Panc1 (cell line): ENCODE results near the gene EDRF1. TPM values are rescaled to one million over a fixed set of nuclear protein-coding genes. Genes with fewer than 3 reads are reported as not detected.
A peak's percentile ranks its signal among the peaks of the same experiment; 100 is the strongest.
"Not testable (repeated sequence)": the region's sequence is repeated elsewhere in the genome, so short reads cannot be mapped to it uniquely, and the experiment has no call there.

Source experiments
- ATAC-seq: fragments of 200-7000 bp; cut with Tn5 transposase; 2 replicates; pipeline ENCODE4 v1.9.1; 2020; ENCODE audit warnings: mild to moderate bottlenecking, moderate library complexity
- BruUV-seq: library from RNA; stranded (reverse); fragments of 400-500 nt; replicated peaks from 2 replicates; lab custom pipeline; 2021; lab: Mats Ljungman, UMichigan
- CTCF ChIA-PET: fragments of 300-600 bp; sonication (Branson Sonifier 250); formaldehyde crosslinking; loops from one replicate; lab custom pipeline; 2022; ENCODE audit warnings: antibody characterized with exemption; lab: Charles Lee
- POLR2A ChIA-PET: fragments of 300-600 bp; sonication (Branson Sonifier 250); formaldehyde crosslinking; loops from one replicate; lab custom pipeline; 2022; ENCODE audit warnings: antibody characterized with exemption; lab: Charles Lee
- DNase-seq: peaks from one replicate; pipeline ENCODE4 v3.0.0-alpha.2; 2010; ENCODE audit warnings: low read depth, low spot score
- H3K27ac ChIP-seq: 2 replicates; pipeline ENCODE4 v1.5.1; 2011; ENCODE audit warnings: mild to moderate bottlenecking, low read length, inconsistent platforms
- H3K27me3 ChIP-seq: fragments of 200-500 bp; sonication (Bioruptor generic); 2 replicates; pipeline ENCODE4 v1.6.0; 2014; ENCODE audit warnings: low read length, inconsistent platforms; ENCODE audit not compliant: control insufficient read depth, insufficient read depth
- H3K36me3 ChIP-seq: fragments of 200-500 bp; sonication (Bioruptor generic); 2 replicates; pipeline ENCODE4 v1.5.1; 2014; ENCODE audit warnings: inconsistent platforms, mild to moderate bottlenecking, low read length, moderate library complexity; ENCODE audit not compliant: control insufficient read depth, insufficient read depth
- H3K4me1 ChIP-seq: 2 replicates; pipeline ENCODE4 v1.5.1; 2011; ENCODE audit warnings: inconsistent platforms, mild to moderate bottlenecking, low read length, moderate library complexity; ENCODE audit not compliant: control insufficient read depth, insufficient read depth
- H3K4me3 ChIP-seq, 2 experiments: 2 replicates each; pipeline ENCODE4 v1.5.1; 2011 to 2012; ENCODE audit warnings: low read depth in 2 of 2, low read length in 2 of 2, mild to moderate bottlenecking in 2 of 2, inconsistent platforms in 1 of 2, moderate library complexity in 1 of 2
- H3K9me3 ChIP-seq: fragments of 200-500 bp; sonication (Bioruptor generic); 2 replicates; pipeline ENCODE4 v1.5.1; 2014; ENCODE audit warnings: low read depth, mild to moderate bottlenecking, inconsistent platforms, low read length, moderate library complexity; ENCODE audit not compliant: control insufficient read depth, insufficient read depth
- POLR2AphosphoS5 ChIP-seq: IDR thresholded peaks from 2 replicates; pipeline ENCODE4 v1.6.1; 2012; ENCODE audit warnings: mild to moderate bottlenecking, low read depth, low read length, moderate library complexity
- SIN3A ChIP-seq: IDR thresholded peaks from 2 replicates; pipeline ENCODE4 v1.6.1; 2012; ENCODE audit warnings: low read depth, mild to moderate bottlenecking, low read length, moderate library complexity, borderline replicate concordance; ENCODE audit not compliant: insufficient read depth
- TCF7L2 ChIP-seq: IDR thresholded peaks from 2 replicates; pipeline ENCODE4 v1.6.1; 2011; ENCODE audit warnings: mild to moderate bottlenecking, low read depth, low read length, inconsistent platforms
- in situ Hi-C: cut with HindIII; loops from 2 replicates; pipeline ENCODE4 v1.10.0; 2016; ENCODE audit warnings: low sequenced_read_pairs, low pct_unique_long_range_greater_than_20kb
- intact Hi-C: fragments of 100-400 bp; cut with micrococcal nuclease; formaldehyde crosslinking; loops from one replicate; pipeline ENCODE4 v1.10.0; 2022; ENCODE audit not compliant: unreplicated experiment
- total RNA-seq: library from RNA; stranded (reverse); gene quantifications from one replicate; pipeline ENCODE4 v1.2.1, GENCODE V29; 2021; ENCODE audit not compliant: unreplicated experiment
- TF ChIP-seq, protein P1 (sequence below): fragments of 450-650 bp; IDR thresholded peaks from 2 replicates; pipeline ENCODE4 v1.5.1; 2017; ENCODE audit warnings: mild to moderate bottlenecking
- TF ChIP-seq, protein P2 (sequence below), 2 experiments: IDR thresholded peaks; 2 replicates each; pipeline ENCODE4 v1.6.1; 2011 to 2012; ENCODE audit warnings: low read depth in 2 of 2, control low read depth in 1 of 2, low read length in 1 of 2, mild to moderate bottlenecking in 1 of 2, moderate library complexity in 1 of 2; ENCODE audit not compliant: insufficient read depth in 1 of 2

EDRF1 gene
- total RNA-seq, 1 experiment from 2014 or later, result 36.3 TPM

- in situ Hi-C loops (no loop called here), intact Hi-C loops (no loop called here)
- ChIA-PET POLR2A (no interaction called here), CTCF (no interaction called here)
- Histone ChIP-seq H3K27ac (no peak overlapping the region), H3K36me3 (no peaks in the 10 kb centered on the region), H3K27me3 (no peaks in the 10 kb centered on the region), H3K9me3 (no peaks in the 10 kb centered on the region), H3K4me3 (no peak overlapping the region), H3K4me1 (0 out of 2 replicates have a peak, but pooled peaks cover 8% of the 10 kb centered on the region)
- no peak for TF ChIP-seq POLR2AphosphoS5
- TF ChIP-seq SIN3A, result no peak
- TF ChIP-seq, protein P1, sequence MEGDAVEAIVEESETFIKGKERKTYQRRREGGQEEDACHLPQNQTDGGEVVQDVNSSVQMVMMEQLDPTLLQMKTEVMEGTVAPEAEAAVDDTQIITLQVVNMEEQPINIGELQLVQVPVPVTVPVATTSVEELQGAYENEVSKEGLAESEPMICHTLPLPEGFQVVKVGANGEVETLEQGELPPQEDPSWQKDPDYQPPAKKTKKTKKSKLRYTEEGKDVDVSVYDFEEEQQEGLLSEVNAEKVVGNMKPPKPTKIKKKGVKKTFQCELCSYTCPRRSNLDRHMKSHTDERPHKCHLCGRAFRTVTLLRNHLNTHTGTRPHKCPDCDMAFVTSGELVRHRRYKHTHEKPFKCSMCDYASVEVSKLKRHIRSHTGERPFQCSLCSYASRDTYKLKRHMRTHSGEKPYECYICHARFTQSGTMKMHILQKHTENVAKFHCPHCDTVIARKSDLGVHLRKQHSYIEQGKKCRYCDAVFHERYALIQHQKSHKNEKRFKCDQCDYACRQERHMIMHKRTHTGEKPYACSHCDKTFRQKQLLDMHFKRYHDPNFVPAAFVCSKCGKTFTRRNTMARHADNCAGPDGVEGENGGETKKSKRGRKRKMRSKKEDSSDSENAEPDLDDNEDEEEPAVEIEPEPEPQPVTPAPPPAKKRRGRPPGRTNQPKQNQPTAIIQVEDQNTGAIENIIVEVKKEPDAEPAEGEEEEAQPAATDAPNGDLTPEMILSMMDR, result no peak
- no peak for TF ChIP-seq TCF7L2
- ATAC-seq, result no peak
- no TSS peak for BruUV-seq
- DNase-seq, result no peak
Measured at GRCh38 chr10:125693524-125693847, 26.0 kb upstream of the EDRF1 start.

DNA sequence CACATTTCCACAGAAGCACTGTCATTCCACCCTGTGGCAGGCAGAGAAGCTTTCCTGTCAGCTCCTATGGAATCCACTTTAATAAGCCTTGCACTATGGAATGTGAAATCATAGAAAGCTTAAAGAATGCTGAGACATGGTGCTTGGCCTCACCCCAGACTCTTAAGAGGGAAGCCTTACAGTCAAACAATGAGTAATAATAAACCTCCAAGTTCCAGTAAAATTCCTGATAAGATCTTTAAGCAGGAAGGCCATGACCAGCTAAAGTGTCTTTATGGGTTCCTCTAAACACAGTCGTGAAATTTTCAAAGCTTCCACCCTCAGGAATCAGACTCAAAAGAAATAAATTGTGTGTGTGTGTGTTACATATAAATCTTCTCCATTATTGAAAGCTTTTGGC lies 24.6 kb upstream of the EDRF1 start:
- CTCF ChIA-PET, result no interaction called here
- Histone ChIP-seq H3K9me3 (no peaks in the 10 kb centered on the region), H3K27ac (no peak overlapping the region), H3K36me3 (no peaks in the 10 kb centered on the region), H3K4me1 (0 out of 2 replicates have a peak, but pooled peaks cover 8% of the 10 kb centered on the region), H3K27me3 (no peaks in the 10 kb centered on the region), H3K4me3 (no peak overlapping the region)
- in situ Hi-C loops (no loop called here), intact Hi-C loops (no loop called here)
- peak; percentile 88 for TF ChIP-seq TCF7L2
- TF ChIP-seq SIN3A, result no peak
- ATAC-seq (peak; percentile 76), DNase-seq (no peak)
- no TSS peak for BruUV-seq
- POLR2A ChIA-PET, result no interaction called here

- H3K9me3 ChIP-seq, CTCF ChIA-PET, in situ Hi-C loops, BruUV-seq, H3K27me3 ChIP-seq, DNase-seq, H3K36me3 ChIP-seq, H3K4me3 ChIP-seq, ATAC-seq, H3K27ac ChIP-seq, H3K4me1 ChIP-seq, intact Hi-C loops, POLR2A ChIA-PET: not testable (repeated sequence)
Measured at GRCh38 chr10:125696884-125697283, 22.6 kb upstream of the EDRF1 start.

DNA sequence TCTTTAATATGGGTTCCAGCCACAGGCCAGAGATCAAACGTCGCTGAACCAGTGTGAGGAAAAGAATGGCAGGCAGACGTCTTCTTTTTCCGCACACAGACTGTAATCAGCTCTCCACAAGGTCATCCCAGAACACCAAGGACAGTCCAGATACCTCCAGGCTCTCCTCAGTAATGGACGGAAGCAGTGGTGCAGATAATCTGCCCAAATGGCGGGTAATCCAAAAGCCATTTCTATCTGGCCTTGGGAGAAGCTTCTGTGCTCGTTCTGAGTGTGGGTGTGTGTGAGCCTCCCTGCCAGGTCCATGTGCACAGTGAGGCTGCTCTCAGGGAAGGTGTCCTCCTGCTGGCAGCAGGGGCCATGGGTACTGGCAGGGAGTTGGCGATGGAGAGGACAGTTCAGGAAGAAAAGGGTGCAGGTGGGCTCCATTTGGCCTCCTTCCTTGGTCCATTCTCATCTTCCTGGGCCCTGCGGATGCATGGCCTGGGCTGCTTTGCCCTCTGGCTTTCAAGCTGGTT lies 21.0 kb upstream of the EDRF1 start:
- DNase-seq, result no peak
- intact Hi-C loops (no loop called here), in situ Hi-C loops (no loop called here)
- BruUV-seq, result no TSS peak
- ChIA-PET POLR2A (no interaction called here), CTCF (no interaction called here)
- no peaks in the 10 kb centered on the region for H3K36me3 ChIP-seq
- H3K27ac ChIP-seq, result no peak overlapping the region
- ATAC-seq, result peak; percentile 69
- H3K9me3 ChIP-seq, result no peaks in the 10 kb centered on the region
- TF ChIP-seq, protein P2, sequence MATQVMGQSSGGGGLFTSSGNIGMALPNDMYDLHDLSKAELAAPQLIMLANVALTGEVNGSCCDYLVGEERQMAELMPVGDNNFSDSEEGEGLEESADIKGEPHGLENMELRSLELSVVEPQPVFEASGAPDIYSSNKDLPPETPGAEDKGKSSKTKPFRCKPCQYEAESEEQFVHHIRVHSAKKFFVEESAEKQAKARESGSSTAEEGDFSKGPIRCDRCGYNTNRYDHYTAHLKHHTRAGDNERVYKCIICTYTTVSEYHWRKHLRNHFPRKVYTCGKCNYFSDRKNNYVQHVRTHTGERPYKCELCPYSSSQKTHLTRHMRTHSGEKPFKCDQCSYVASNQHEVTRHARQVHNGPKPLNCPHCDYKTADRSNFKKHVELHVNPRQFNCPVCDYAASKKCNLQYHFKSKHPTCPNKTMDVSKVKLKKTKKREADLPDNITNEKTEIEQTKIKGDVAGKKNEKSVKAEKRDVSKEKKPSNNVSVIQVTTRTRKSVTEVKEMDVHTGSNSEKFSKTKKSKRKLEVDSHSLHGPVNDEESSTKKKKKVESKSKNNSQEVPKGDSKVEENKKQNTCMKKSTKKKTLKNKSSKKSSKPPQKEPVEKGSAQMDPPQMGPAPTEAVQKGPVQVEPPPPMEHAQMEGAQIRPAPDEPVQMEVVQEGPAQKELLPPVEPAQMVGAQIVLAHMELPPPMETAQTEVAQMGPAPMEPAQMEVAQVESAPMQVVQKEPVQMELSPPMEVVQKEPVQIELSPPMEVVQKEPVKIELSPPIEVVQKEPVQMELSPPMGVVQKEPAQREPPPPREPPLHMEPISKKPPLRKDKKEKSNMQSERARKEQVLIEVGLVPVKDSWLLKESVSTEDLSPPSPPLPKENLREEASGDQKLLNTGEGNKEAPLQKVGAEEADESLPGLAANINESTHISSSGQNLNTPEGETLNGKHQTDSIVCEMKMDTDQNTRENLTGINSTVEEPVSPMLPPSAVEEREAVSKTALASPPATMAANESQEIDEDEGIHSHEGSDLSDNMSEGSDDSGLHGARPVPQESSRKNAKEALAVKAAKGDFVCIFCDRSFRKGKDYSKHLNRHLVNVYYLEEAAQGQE (IDR thresholded peaks at IDR 0.05; ENCODE audit: insufficient read depth in 1 of 2, low read depth in 2 of 2, low read length in 1 of 2), result no peak
- TF ChIP-seq SIN3A (no peak), POLR2AphosphoS5 (no peak), TCF7L2 (no peak)
- TF ChIP-seq, protein P1, result no peak
- no peaks in the 10 kb centered on the region for H3K27me3 ChIP-seq
- no peak overlapping the region for H3K4me3 ChIP-seq
- 0 out of 2 replicates have a peak, but pooled peaks cover 8% of the 10 kb centered on the region for H3K4me1 ChIP-seq
